Liver (tissue), 9 donors: ENCODE data around the gene TARS2. TPM values are rescaled to one million over a fixed set of nuclear protein-coding genes. Genes with fewer than 3 reads are reported as not detected.
A peak's percentile ranks its signal among the peaks of the same experiment; 100 is the strongest.

Source experiments
- DNase-seq: peaks from one replicate; pipeline ENCODE4 v3.0.0-alpha.2; 2017; ENCODE audit warnings: low spot score
- H3K27ac ChIP-seq, 2 donors: one replicate each; pipeline ENCODE4 v1.7.0; 2013; ENCODE audit warnings: inconsistent platforms in 2 of 2, low read length in 2 of 2, control low read depth in 1 of 2, low read depth in 1 of 2, mild to moderate bottlenecking in 1 of 2
- H3K27me3 ChIP-seq, 4 donors: one replicate each; pipeline versions ENCODE4 v1.6.1 to v1.7.0; 2013; ENCODE audit warnings: low read length in 3 of 4, inconsistent platforms in 1 of 4, mild to moderate bottlenecking in 1 of 4, moderate library complexity in 1 of 4; ENCODE audit not compliant: control insufficient read depth in 4 of 4, insufficient read depth in 4 of 4
- H3K36me3 ChIP-seq, 4 donors: one replicate each; pipeline versions ENCODE4 v1.6.1 to v1.7.0; 2013; ENCODE audit warnings: low read length in 3 of 4, mild to moderate bottlenecking in 3 of 4, low read depth in 1 of 4, moderate library complexity in 1 of 4; ENCODE audit not compliant: control insufficient read depth in 4 of 4, insufficient read depth in 3 of 4
- H3K4me1 ChIP-seq, 4 donors: one replicate each; pipeline versions ENCODE4 v1.6.1 to v1.7.0; 2013; ENCODE audit warnings: low read length in 3 of 4, mild to moderate bottlenecking in 3 of 4, moderate library complexity in 1 of 4; ENCODE audit not compliant: control insufficient read depth in 4 of 4, insufficient read depth in 4 of 4
- H3K4me3 ChIP-seq, 3 donors: one replicate each; pipeline versions ENCODE4 v1.6.1 to v1.7.0; 2013; ENCODE audit warnings: low read length in 3 of 3, control low read depth in 1 of 3, low read depth in 1 of 3, mild to moderate bottlenecking in 1 of 3
- H3K9ac ChIP-seq, 2 donors: one replicate each; pipeline ENCODE4 v1.7.0; 2013; ENCODE audit warnings: low read length in 2 of 2, mild to moderate bottlenecking in 2 of 2, moderate library complexity in 2 of 2, control low read depth in 1 of 2, low read depth in 1 of 2
- H3K9me3 ChIP-seq, 4 donors: one replicate each; pipeline versions ENCODE4 v1.6.1 to v1.7.0; 2013; ENCODE audit warnings: low read length in 3 of 4; ENCODE audit not compliant: control insufficient read depth in 4 of 4
- ATF3 ChIP-seq: IDR thresholded peaks from 2 replicates; pipeline ENCODE4 v1.6.1; 2016; ENCODE audit warnings: antibody characterized with exemption
- CTCF ChIP-seq: fragments of 150-350 bp; IDR thresholded peaks from 2 replicates; pipeline ENCODE4 v1.5.1; 2017; ENCODE audit warnings: improper control_type of control experiment, low read depth, low read length; ENCODE audit not compliant: missing input control
- EGR1 ChIP-seq, 2 donors: IDR thresholded peaks; 2 replicates each; pipeline ENCODE4 v1.6.1; 2016 to 2018; ENCODE audit warnings: antibody characterized with exemption in 2 of 2, low read depth in 2 of 2
- FOXA1 ChIP-seq: IDR thresholded peaks from 2 replicates; pipeline ENCODE4 v1.6.1; 2016; ENCODE audit warnings: antibody characterized with exemption
- FOXA2 ChIP-seq: IDR thresholded peaks from 2 replicates; pipeline ENCODE4 v1.6.1; 2016; ENCODE audit warnings: antibody characterized with exemption
- GABPA ChIP-seq, 2 donors: IDR thresholded peaks in 1 of 2; conservative IDR thresholded peaks in 1 of 2; 2 replicates each; pipeline ENCODE4 v1.6.1; 2016; ENCODE audit warnings: antibody characterized with exemption in 2 of 2, mild to moderate bottlenecking in 1 of 2, moderate library complexity in 1 of 2
- HNF4A ChIP-seq, 2 donors: conservative IDR thresholded peaks; 2 replicates each; pipeline ENCODE4 v1.6.1; 2016; ENCODE audit warnings: antibody characterized with exemption in 2 of 2, mild to moderate bottlenecking in 2 of 2
- HNF4G ChIP-seq: IDR thresholded peaks from 2 replicates; pipeline ENCODE4 v1.6.1; 2016; ENCODE audit warnings: antibody characterized with exemption
- JUND ChIP-seq, 2 donors: IDR thresholded peaks; 2 replicates each; pipeline ENCODE4 v1.6.1; 2016; ENCODE audit warnings: antibody characterized with exemption in 2 of 2
- MAX ChIP-seq: IDR thresholded peaks from 2 replicates; pipeline ENCODE4 v1.6.1; 2016; ENCODE audit warnings: antibody characterized with exemption
- NR2F2 ChIP-seq: IDR thresholded peaks from 2 replicates; pipeline ENCODE4 v1.6.1; 2016; ENCODE audit warnings: antibody characterized with exemption
- RAD21 ChIP-seq, 2 donors: IDR thresholded peaks; 2 replicates each; pipeline ENCODE4 v1.6.1; 2016; ENCODE audit warnings: antibody characterized with exemption in 2 of 2, mild to moderate bottlenecking in 2 of 2
- REST ChIP-seq: IDR thresholded peaks from 2 replicates; pipeline ENCODE4 v1.6.1; 2016; ENCODE audit warnings: antibody characterized with exemption, mild to moderate bottlenecking
- RXRA ChIP-seq, 2 donors: IDR thresholded peaks; 2 replicates each; pipeline ENCODE4 v1.6.1; 2017 to 2018; ENCODE audit warnings: antibody characterized with exemption in 2 of 2, mild to moderate bottlenecking in 1 of 2
- SP1 ChIP-seq: IDR thresholded peaks from 2 replicates; pipeline ENCODE4 v1.6.1; 2018; ENCODE audit warnings: antibody characterized with exemption, mild to moderate bottlenecking
- TAF1 ChIP-seq: conservative IDR thresholded peaks from 2 replicates; pipeline ENCODE4 v1.6.1; 2016; ENCODE audit warnings: antibody characterized with exemption, mild to moderate bottlenecking
- YY1 ChIP-seq: IDR thresholded peaks from 2 replicates; pipeline ENCODE4 v1.6.1; 2016; ENCODE audit warnings: antibody characterized with exemption, mild to moderate bottlenecking
- ZBTB33 ChIP-seq: IDR thresholded peaks from 2 replicates; pipeline ENCODE4 v1.6.1; 2016; ENCODE audit warnings: antibody characterized with exemption
- WGBS: extraction: QIAGEN DNeasy Blood & Tissue Kit; methylation state at CpG from one replicate; pipeline ENCODE4 v1.1.7; 2013; 5-methylcytosine and 5-hydroxymethylcytosine counted together
- polyA plus RNA-seq, 2 donors: library from polyadenylated mRNA; stranded (reverse) in 1 of 2; unstranded in 1 of 2; fragments of 200-250 nt in 1 of 2; fragments of >200 nt in 1 of 2; fragmentation: Nextera tagmentation in 1 of 2; extraction: Ambion mirVana in 1 of 2; gene quantifications; one replicate each; pipeline versions ENCODE4 v1.2.1 to v1.2.3, GENCODE V29; 2013 to 2015
- total RNA-seq, 2 donors: library from RNA; depleted of rRNA; stranded (reverse); fragments of >200 nt; gene quantifications; one replicate each; pipeline ENCODE4 v1.2.3, GENCODE V29; 2014
- donor health status: healthy.
- donor health status: healthy.
- donor health status: healthy.
- donor health status: healthy.
- donor health status: healthy.

TARS2 gene
- total RNA-seq (10 to 100 TPM; 16.5 to 20.8 TPM), polyA plus RNA-seq (10 to 100 TPM; 10.9 to 20.7 TPM)

GRCh38 chr1:150486966-150487762, at the start of gene TARS2:
TSS of gene TARS2 (plus strand) at chr1:150487419. CDS start at chr1:150487451, 32 bp downstream.
- Histone ChIP-seq H3K9me3 (no peaks in the 10 kb centered on the region), H3K9ac (peak within 1 kb of the TSS; percentile 58 to 96), H3K27me3 (no peaks in the 10 kb centered on the region), H3K4me1 (peaks cover 0 to 11% (median 8%) of the 10 kb centered on the region in 4 donors), H3K4me3 (peak within 1 kb of the TSS; percentile 55 to 92 (median 88)), H3K36me3 (peaks cover 0 to 16% (median 12%) of the 10 kb centered on the region in 4 donors), H3K27ac (peak within 1 kb of the TSS; percentile 57 to 79)
- WGBS = under 1% methylated on average over 30 of the region's 30 CpGs
- TF ChIP-seq TAF1 = peak; percentile 94
- peak in 1 of 2 donors; percentile 52 for TF ChIP-seq HNF4A (conservative IDR thresholded peaks at IDR 0.05)
- TF ChIP-seq GABPA (IDR thresholded peaks at IDR 0.05 in 1 of 2, conservative IDR thresholded peaks at IDR 0.05 in 1 of 2) = peak; percentile 93 to 96
- no peak for TF ChIP-seq JUND (IDR thresholded peaks at IDR 0.05)
- TF ChIP-seq RXRA (IDR thresholded peaks at IDR 0.05) = peak; percentile 37 to 69
- TF ChIP-seq REST = peak; percentile 46
- TF ChIP-seq RAD21 (IDR thresholded peaks at IDR 0.05) = peak; percentile 46 to 66
- peak; percentile 48 for TF ChIP-seq MAX
- TF ChIP-seq FOXA1 = no peak
- no peak for TF ChIP-seq NR2F2
- no peak for TF ChIP-seq HNF4G
- TF ChIP-seq SP1 = peak; percentile 92
- peak; percentile 50 for TF ChIP-seq CTCF
- peak; percentile 57 for TF ChIP-seq ZBTB33
- no peak for TF ChIP-seq ATF3
- peak; percentile 86 for TF ChIP-seq YY1
- no peak for TF ChIP-seq FOXA2
- no peak for TF ChIP-seq EGR1 (IDR thresholded peaks at IDR 0.05; ENCODE audit: low read depth in 2 of 2)
- DNase-seq = peak; percentile 96
